Heart right ventricle (tissue), 16 donors: ENCODE data around the gene SKIC8. TPM values are rescaled to one million over a fixed set of nuclear protein-coding genes. Genes with fewer than 3 reads are reported as not detected.
A peak's percentile ranks its signal among the peaks of the same experiment; 100 is the strongest.

Experiments used
- ATAC-seq, 8 donors: fragments of 200-7000 bp; cut with Tn5 transposase; one replicate each; pipeline ENCODE4 v1.9.1; 2020; ENCODE audit warnings: mild to moderate bottlenecking in 8 of 8, moderate library complexity in 8 of 8, moderate number of reproducible peaks in 1 of 8
- DNase-seq, 2 donors: peaks; one replicate each; pipeline ENCODE4 v3.0.0-alpha.2; 2020
- H3K27ac ChIP-seq, 10 donors: fragments of 200-600 bp; sonication (generic) in 2 of 10; one replicate each; pipeline versions ENCODE4 v1.5.0 to v1.8.0; 2020 to 2022; ENCODE audit warnings: mild to moderate bottlenecking in 3 of 10
- H3K27me3 ChIP-seq, 7 donors: fragments of 200-600 bp; one replicate each; pipeline ENCODE4 v1.8.0; 2021 to 2022; ENCODE audit warnings: mild to moderate bottlenecking in 2 of 7
- H3K36me3 ChIP-seq, 9 donors: fragments of 200-600 bp; sonication (generic) in 1 of 9; one replicate each; pipeline versions ENCODE4 v1.5.0 to v1.8.0; 2020 to 2022; ENCODE audit warnings: mild to moderate bottlenecking in 2 of 9
- H3K4me1 ChIP-seq, 9 donors: fragments of 200-600 bp; sonication (generic) in 1 of 9; one replicate each; pipeline versions ENCODE4 v1.5.0 to v1.8.0; 2020 to 2022; ENCODE audit warnings: mild to moderate bottlenecking in 4 of 9
- H3K4me3 ChIP-seq, 10 donors: fragments of 200-600 bp; sonication (generic) in 2 of 10; one replicate each; pipeline versions ENCODE4 v1.5.0 to v1.8.0; 2020 to 2022; ENCODE audit warnings: mild to moderate bottlenecking in 7 of 10, moderate library complexity in 2 of 10
- H3K9me3 ChIP-seq, 11 donors: fragments of 200-600 bp in 10 of 11; sonication (generic) in 2 of 11; one replicate each; pipeline versions ENCODE4 v1.5.0 to v1.8.0; 2013 to 2022; ENCODE audit warnings: mild to moderate bottlenecking in 2 of 11, control low read depth in 1 of 11, moderate library complexity in 1 of 11
- WGBS, 2 donors: extraction: QIAGEN DNeasy Blood & Tissue Kit; methylation state at CpG; one replicate each; pipeline ENCODE4 v1.1.7; 2013; ENCODE audit warnings: inconsistent platforms in 1 of 2; 5-methylcytosine and 5-hydroxymethylcytosine counted together
- intact Hi-C, 10 donors: fragments of 100-400 bp; cut with DNase I; formaldehyde crosslinking; loops; one replicate each; pipeline versions ENCODE4 v1.11.1 to v1.14.2; 2022
- polyA plus RNA-seq, 2 donors: library from polyadenylated mRNA; stranded (reverse); fragments of 200-250 nt; gene quantifications; one replicate each; pipeline ENCODE4 v1.2.3, GENCODE V29; 2013
- total RNA-seq, 10 donors: library from RNA; stranded (reverse); fragmentation: NEBNext Ultra II Directional in 3 of 10; extraction: Animal tissue kit (Norgen Biotek cat#: 25700) in 3 of 10; gene quantifications; one replicate each; pipeline versions ENCODE4 v1.2.1 to v1.2.4, GENCODE V29; 2021 to 2023
- TF ChIP-seq, protein P1 (sequence below), 9 donors: fragments of 200-600 bp; sonication (generic) in 2 of 9; IDR thresholded peaks; one replicate each; pipeline versions ENCODE4 v1.5.0 to v1.8.0; 2021 to 2022; ENCODE audit warnings: antibody characterized with exemption in 9 of 9, mild to moderate bottlenecking in 5 of 9, moderate library complexity in 1 of 9
- donor health status: Arrhythmogenic right ventricular cardiomyopathy.
- donor health status: ischemic (EF 13 %, LVEDD 7.1; RV severe dilation, severe dysfunction).
- donor health status: healthy with polysubstance abuse.
- donor health status: DM: no; HTN: yes; CAD: no.
- donor health status: DM: no; HTN: no; CAD: no.
- donor health status: ischemic (EF 25% LVEDD 6.9; RV normal size, moderate dysfunction).
- donor health status: ischemic (EF 25% LVEDD 5.7; RV mildly dilated, moderate dysfunction).
- donor health status: healthy.
- donor health status: DM: yes; HTN: yes; CAD: no.
- donor health status: Ischemic cardiomyopathy.
- donor health status: ischemic (EF 35%, LVEDD 5.7; RV mildly dilated, moderate dysfunction).
- donor health status: nonischemic (EF 11% LVEDD 7.7; RV severe dilation, severe dysfunction).
- donor health status: DM: yes; HTN: yes; CAD: no.
- donor health status: PGD.
- donor health status: ischemic (EF 29% LVEDD 5.4; RV normal size, mild dysfunction).
- donor health status: nonischemic (EF 23%, LVEDD 6.1; RV moderate dilation, normal function).

Gene SKIC8
- total and polyA plus RNA-seq, 12 donors, result 24.0 to 37.0 (median 27.2) TPM

- no peak for ATAC-seq
- intact Hi-C loops, result loop anchor here in 1 of 10 donors (5.0 kb wide), 1 partner anchor 171 kb away; no protein-coding TSS in a partner anchor
- Histone ChIP-seq H3K4me1 (peaks cover 0 to 9% (median 0%) of the 10 kb centered on the region in 9 donors), H3K27ac (no peak overlapping the region), H3K36me3 (no peaks in the 10 kb centered on the region), H3K4me3 (no peak overlapping the region), H3K9me3 (no peaks in the 10 kb centered on the region), H3K27me3 (peaks cover 0 to 20% (median 0%) of the 10 kb centered on the region in 7 donors)
- no peak for DNase-seq
- WGBS, 2 donors, result 86 to 93% methylated on average over 3 of the region's 3 CpGs
- TF ChIP-seq, protein P1, sequence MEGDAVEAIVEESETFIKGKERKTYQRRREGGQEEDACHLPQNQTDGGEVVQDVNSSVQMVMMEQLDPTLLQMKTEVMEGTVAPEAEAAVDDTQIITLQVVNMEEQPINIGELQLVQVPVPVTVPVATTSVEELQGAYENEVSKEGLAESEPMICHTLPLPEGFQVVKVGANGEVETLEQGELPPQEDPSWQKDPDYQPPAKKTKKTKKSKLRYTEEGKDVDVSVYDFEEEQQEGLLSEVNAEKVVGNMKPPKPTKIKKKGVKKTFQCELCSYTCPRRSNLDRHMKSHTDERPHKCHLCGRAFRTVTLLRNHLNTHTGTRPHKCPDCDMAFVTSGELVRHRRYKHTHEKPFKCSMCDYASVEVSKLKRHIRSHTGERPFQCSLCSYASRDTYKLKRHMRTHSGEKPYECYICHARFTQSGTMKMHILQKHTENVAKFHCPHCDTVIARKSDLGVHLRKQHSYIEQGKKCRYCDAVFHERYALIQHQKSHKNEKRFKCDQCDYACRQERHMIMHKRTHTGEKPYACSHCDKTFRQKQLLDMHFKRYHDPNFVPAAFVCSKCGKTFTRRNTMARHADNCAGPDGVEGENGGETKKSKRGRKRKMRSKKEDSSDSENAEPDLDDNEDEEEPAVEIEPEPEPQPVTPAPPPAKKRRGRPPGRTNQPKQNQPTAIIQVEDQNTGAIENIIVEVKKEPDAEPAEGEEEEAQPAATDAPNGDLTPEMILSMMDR (IDR thresholded peaks at IDR 0.05), result no peak
These were observed 11.9 kb upstream of the SKIC8 start for GRCh38 chr15:78311292-78311691.

GRCh38 chr15:78308422-78309032 lies 9.1 kb upstream of the SKIC8 start:
- peak; percentile 52 to 59 for DNase-seq
- peak; percentile 61 to 91 (median 81) for ATAC-seq
- peaks cover 0 to 30% (median 7%) of the 10 kb centered on the region in 7 donors for H3K27me3 ChIP-seq

GRCh38 chr15:78307976-78308375 lies 8.6 kb upstream of the SKIC8 start:
- H3K9me3 ChIP-seq, result no peaks in the 10 kb centered on the region
- TF ChIP-seq, protein P1 (IDR thresholded peaks at IDR 0.05), result no peak
- H3K4me1 ChIP-seq, result peaks cover 0 to 9% (median 0%) of the 10 kb centered on the region in 9 donors
- ATAC-seq, result no peak
- H3K36me3 ChIP-seq, result no peaks in the 10 kb centered on the region
- intact Hi-C loops, result loop anchor here (1.0 to 10.0 kb wide), 8 partner anchors 107 to 197 kb away; partner anchors contain the start of gene HYKK (in 1 of the 10)
- no peak for DNase-seq
- no peak overlapping the region for H3K4me3 ChIP-seq
- peaks cover 0 to 33% (median 8%) of the 10 kb centered on the region in 7 donors for H3K27me3 ChIP-seq
- H3K27ac ChIP-seq, result no peak overlapping the region
- 53% methylated on average over 6 of the region's 6 CpGs for WGBS, 2 donors

More at GRCh38 chr15:78308422-78309032, 9.1 kb upstream of the SKIC8 start:
- no peak overlapping the region for H3K4me3 ChIP-seq
- TF ChIP-seq, protein P1 (IDR thresholded peaks at IDR 0.05), result peak; percentile 54 to 89 (median 82)
- 16 to 17% methylated on average over 9 of the region's 9 CpGs for WGBS, 2 donors
- H3K9me3 ChIP-seq, result no peaks in the 10 kb centered on the region
- H3K36me3 ChIP-seq, result no peaks in the 10 kb centered on the region
- no peak overlapping the region for H3K27ac ChIP-seq
- H3K4me1 ChIP-seq, result peaks cover 0 to 9% (median 0%) of the 10 kb centered on the region in 9 donors
- intact Hi-C loops, result loop anchor here (1.0 to 10.0 kb wide), 8 partner anchors 106 to 196 kb away; partner anchors contain the start of gene HYKK (in 1 of the 10)

DNA sequence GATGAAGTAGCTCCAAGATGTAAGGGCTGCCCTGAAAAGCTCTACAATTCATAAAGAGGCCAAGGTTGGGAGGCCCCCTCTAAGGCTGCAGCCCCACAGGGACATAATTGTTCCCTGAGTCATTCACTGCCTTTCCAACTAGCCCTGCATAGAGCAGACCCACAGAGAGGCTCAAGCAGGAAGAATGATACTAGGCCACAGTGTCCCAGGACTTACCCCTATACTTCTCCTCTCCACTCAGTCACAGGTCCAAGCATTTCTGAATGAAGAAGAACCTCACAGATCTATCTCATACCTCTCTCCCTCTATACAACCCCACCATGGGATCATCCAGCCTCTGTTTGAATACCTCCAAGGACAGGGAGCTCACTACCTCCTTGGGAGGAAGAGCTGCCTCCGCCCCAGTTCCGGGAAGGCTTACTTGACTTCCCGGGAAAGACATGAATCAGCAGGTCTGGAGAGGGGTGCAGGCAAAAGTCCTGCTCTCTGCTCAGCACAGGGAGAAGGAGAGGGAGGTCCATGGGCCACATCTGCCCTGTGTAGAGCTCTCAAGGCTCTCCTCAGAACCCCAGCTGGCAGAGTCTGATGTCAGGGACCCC lies 6.9 kb upstream of the SKIC8 start:
- Histone ChIP-seq H3K4me3 (no peak overlapping the region), H3K9me3 (no peaks in the 10 kb centered on the region), H3K4me1 (peaks cover 0 to 16% (median 0%) of the 10 kb centered on the region in 9 donors), H3K36me3 (no peaks in the 10 kb centered on the region), H3K27me3 (peaks cover 0 to 33% (median 8%) of the 10 kb centered on the region in 7 donors), H3K27ac (no peak overlapping the region)
- TF ChIP-seq, protein P1 (IDR thresholded peaks at IDR 0.05), result no peak
- intact Hi-C loops, result loop anchor here in 7 of 10 donors (5.0 to 10.0 kb wide), 3 partner anchors 116 to 199 kb away; partner anchors contain the start of gene HYKK (in 1 of the 7)
- ATAC-seq (peak in 1 of 8 donors; percentile 23), DNase-seq (no peak)
- 74 to 80% methylated on average over 3 of the region's 3 CpGs for WGBS, 2 donors
